Measurements from ENCODE around the gene CTDP1.

GRCh38 chr18:79729611-79730010 lies 50.0 kb downstream of the CTDP1 start:
- TF ChIP-seq POLR2A (IDR thresholded peaks at IDR 0.05) (no peak), CTCF (IDR thresholded peaks at IDR 0.05) (no peak)

All from tibial nerve (tissue), 3 donors.